Activated T-cell treated with anti-CD3 and anti-CD28 coated beads, Interleukin-2, amount 50 U/mL, for 1 hour (primary cell): ENCODE results near the gene FANCD2OS.
"Not testable (repeated sequence)": the region's sequence is repeated elsewhere in the genome, so short reads cannot be mapped to it uniquely, and the experiment has no call there.

ENCODE experiments used
- DNase-seq: peaks from one replicate; pipeline ENCODE4 v3.0.0-alpha.2; 2020

The FANCD2OS gene

GRCh38 chr3:10091387-10091786, 16.7 kb downstream of the FANCD2OS start:
- not testable (repeated sequence) for DNase-seq

- DNase-seq = not testable (repeated sequence)
Observed at GRCh38 chr3:10090774-10091173, 17.3 kb downstream of the FANCD2OS start.

GRCh38 chr3:10090179-10090578, 17.9 kb downstream of the FANCD2OS start:
- no peak for DNase-seq

GRCh38 chr3:10088256-10088655, 19.8 kb downstream of the FANCD2OS start:
- DNase-seq = no peak

- DNase-seq = no peak
Observed at GRCh38 chr3:10085738-10086137, 22.3 kb downstream of the FANCD2OS start.

GRCh38 chr3:10081871-10082270, 26.2 kb downstream of the FANCD2OS start:
- no peak for DNase-seq

GRCh38 chr3:10074666-10075065, 33.4 kb downstream of the FANCD2OS start:
- no peak for DNase-seq

GRCh38 chr3:10070077-10070476, 38.0 kb downstream of the FANCD2OS start:
- not testable (repeated sequence) for DNase-seq

- no peak for DNase-seq
Observed at GRCh38 chr3:10055097-10055496, 53.0 kb downstream of the FANCD2OS start.
